ENCODE data around the gene HIVEP3.

- TF ChIP-seq CTCF (conservative IDR thresholded peaks at IDR 0.05; ENCODE audit: low read depth, low read length) (no peak), EZH2 (IDR thresholded peaks at IDR 0.05; ENCODE audit: borderline replicate concordance, low read depth, low read length, poor library complexity, severe bottlenecking) (no peak)
Observed at GRCh38 chr1:41802532-41803501, 115.9 kb downstream of the HIVEP3 start.
